Measurements from ENCODE around the gene OR2A1.
"Not testable (repeated sequence)": the region's sequence is repeated elsewhere in the genome, so short reads cannot be mapped to it uniquely, and the experiment has no call there.

The OR2A1 gene, protein sequence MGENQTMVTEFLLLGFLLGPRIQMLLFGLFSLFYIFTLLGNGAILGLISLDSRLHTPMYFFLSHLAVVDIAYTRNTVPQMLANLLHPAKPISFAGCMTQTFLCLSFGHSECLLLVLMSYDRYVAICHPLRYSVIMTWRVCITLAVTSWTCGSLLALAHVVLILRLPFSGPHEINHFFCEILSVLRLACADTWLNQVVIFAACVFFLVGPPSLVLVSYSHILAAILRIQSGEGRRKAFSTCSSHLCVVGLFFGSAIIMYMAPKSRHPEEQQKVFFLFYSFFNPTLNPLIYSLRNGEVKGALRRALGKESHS

DNA sequence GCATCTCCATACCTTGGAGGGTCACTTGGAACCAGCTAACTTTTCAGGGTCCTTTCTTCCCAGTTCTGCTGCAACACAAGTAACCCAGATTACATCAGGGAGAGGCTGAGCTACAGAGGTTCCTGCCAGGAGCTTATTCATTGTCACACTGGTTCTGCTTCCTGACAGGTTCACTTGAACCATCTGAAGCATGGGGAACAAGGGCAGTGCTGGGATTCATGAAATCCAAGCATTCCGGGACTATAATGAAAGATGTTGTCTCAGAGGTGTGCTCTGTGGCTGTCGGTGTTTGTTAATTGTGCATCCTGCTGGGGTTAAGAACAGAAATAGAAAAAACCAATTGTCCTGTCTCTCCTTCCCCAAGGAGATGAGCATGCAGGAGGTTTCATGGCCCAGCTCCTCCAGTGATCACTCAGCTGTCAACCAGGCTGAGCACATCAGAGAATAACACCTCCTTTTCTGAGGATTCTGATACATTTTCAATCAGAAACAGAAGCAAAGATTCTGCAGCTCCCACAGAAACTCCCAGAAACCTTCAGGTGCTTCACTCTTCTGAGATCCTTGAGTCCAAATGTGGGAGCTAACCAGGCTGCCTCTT is at the start of gene OR2A1:
OR2A1 (plus strand) TSS at position 548 of the 598 bp plus-strand sequence. CDS start 5,706 bp downstream, outside the sequence.
- DNase-seq (ENCODE audit: low read depth); H3K4me3 ChIP-seq (ENCODE audit: low read depth, low read length): not testable (repeated sequence)

DNA sequence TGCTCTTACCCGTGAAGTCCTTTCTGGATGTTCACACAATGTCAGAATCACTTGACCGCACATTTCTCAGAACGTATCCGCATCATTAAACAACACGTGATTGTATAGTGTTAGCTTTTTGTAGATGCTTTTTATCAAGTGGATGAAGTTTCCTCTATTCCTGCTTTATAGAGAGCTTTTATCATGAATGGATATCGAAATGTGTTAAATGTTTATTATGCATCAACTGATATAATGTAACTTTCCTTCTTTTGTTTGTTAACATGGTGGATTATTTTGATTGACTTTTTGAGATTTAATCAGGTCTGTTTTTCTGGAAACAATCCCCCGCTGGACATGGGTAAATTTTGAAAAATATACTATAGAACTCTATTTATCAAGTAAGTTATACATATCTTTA is 47.5 kb upstream of the OR2A1 start, which contains the start of gene OR2A7:
OR2A7 (minus strand) TSS at position 101 of the 400 bp plus-strand sequence. CDS start 5,164 bp downstream, outside the sequence.
- DNase-seq (ENCODE audit: low read depth); H3K4me3 ChIP-seq (ENCODE audit: low read depth, low read length): not testable (repeated sequence)

- DNase-seq (ENCODE audit: low read depth) = not testable (repeated sequence)
These were observed 43.0 kb upstream of the OR2A1 start, which contains the start of gene CTAGE8 for GRCh38 chr7:144269188-144269587. Gene CTAGE8, minus strand, starts transcription at chr7:144269288. Its CDS starts 38 bp downstream, at chr7:144269250.

GRCh38 chr7:144275281-144275680 is 36.9 kb upstream of the OR2A1 start:
- H3K4me3 ChIP-seq (ENCODE audit: low read depth, low read length); DNase-seq (ENCODE audit: low read depth): not testable (repeated sequence)

More at GRCh38 chr7:144269188-144269587, 43.0 kb upstream of the OR2A1 start, which contains the start of gene CTAGE8:
- H3K4me3 ChIP-seq (ENCODE audit: low read depth, low read length) = not testable (repeated sequence)

DNA sequence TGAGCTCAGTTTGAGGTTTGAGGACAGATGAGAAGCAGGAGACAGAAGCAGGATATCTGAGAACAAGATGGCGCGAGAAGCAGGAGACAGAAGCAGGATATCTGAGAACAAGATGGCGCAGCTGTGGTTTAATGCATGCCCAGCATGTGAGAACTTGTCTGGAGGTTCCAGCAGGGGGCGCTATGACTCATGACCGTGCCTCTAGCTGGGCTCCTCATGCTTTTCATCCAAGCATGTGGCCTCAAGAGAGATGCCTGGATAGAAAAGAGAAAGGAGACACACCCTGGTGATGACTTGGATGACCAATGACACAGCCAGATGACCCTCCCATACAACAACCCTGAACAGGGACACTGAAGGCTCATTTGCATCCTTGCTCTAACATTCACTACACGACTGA is 32.2 kb upstream of the OR2A1 start:
- not testable (repeated sequence) for DNase-seq (ENCODE audit: low read depth); H3K4me3 ChIP-seq (ENCODE audit: low read depth, low read length)

GRCh38 chr7:144281981-144282380 is 30.2 kb upstream of the OR2A1 start:
- not testable (repeated sequence) for DNase-seq (ENCODE audit: low read depth); H3K4me3 ChIP-seq (ENCODE audit: low read depth, low read length)

DNA sequence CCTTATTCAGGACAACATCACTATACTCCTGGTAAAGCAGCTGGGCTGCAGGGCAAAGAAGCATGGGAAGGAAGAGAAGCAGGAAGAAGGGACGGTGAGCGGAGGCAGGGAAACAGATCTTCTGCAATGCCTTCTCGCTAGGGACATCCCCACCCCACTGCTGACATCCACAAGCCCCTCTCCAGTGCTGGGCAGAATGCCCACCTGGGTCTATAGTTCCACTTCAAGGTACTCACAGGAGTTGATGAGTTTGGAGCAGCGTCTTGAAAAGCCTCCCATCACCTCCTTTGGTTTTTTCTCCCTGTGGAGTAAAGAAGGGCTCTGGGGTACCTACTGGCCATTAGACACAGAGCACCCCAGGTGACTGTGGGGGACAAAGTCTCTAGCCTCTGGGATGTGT is 29.7 kb upstream of the OR2A1 start:
- DNase-seq (ENCODE audit: low read depth) = not testable (repeated sequence)

DNA sequence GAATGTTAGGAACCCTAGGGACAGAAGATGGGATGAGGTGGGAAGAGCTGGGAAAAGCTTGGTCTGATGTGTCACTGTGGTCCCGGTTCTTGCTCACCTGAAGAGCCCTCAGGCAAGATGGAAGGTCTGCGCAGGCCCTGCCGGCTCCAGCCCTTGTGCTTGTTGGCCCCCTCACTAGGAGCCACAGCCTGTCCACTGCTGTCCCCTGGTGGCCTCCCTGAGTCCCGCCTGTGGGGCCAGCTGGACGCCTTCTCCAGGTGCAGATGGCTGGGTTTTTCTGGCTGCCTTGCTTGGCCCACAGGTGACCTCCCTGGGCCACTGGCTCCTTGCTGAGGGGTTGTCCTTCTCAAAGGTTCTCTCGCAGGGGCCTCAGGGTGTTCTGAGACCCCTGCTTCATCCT is 28.5 kb upstream of the OR2A1 start:
- not testable (repeated sequence) for DNase-seq (ENCODE audit: low read depth)

More for the DNA sequence above, 29.7 kb upstream of the OR2A1 start:
- not testable (repeated sequence) for H3K4me3 ChIP-seq (ENCODE audit: low read depth, low read length)

DNA sequence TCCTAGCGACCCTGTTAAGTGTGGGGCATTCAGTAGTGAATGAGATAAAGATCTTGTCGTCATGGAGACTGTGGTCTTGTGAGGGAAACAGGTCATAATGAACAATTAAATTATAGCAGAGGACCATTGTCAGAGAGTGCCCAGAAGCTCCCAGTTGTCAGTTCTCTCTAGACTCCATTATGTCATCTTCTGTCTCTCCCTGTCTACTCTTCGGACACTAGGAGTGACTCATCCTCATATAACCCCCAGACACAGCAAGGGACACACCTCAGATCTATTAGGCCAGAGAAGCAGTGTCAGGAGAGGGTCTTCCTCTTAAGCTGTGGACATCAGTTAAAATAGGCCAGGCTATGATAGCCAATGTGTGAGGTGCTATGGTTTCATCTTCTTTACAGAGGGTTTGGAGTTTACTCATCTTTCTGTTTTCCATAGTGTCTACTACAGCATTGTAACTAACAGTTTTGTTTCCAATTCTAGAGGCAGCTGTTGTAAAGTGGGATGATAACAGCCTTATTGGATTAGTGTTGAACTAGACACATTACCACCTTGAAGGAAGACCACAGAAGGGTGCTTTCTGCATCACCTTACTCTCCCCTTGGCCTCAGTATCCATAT is 24.9 kb upstream of the OR2A1 start:
- not testable (repeated sequence) for DNase-seq (ENCODE audit: low read depth); H3K4me3 ChIP-seq (ENCODE audit: low read depth, low read length)

More for the DNA sequence above, 28.5 kb upstream of the OR2A1 start:
- not testable (repeated sequence) for H3K4me3 ChIP-seq (ENCODE audit: low read depth, low read length)

- H3K4me3 ChIP-seq (ENCODE audit: low read depth, low read length); DNase-seq (ENCODE audit: low read depth): not testable (repeated sequence)
These were observed 20.6 kb upstream of the OR2A1 start for GRCh38 chr7:144291607-144292006.

DNA sequence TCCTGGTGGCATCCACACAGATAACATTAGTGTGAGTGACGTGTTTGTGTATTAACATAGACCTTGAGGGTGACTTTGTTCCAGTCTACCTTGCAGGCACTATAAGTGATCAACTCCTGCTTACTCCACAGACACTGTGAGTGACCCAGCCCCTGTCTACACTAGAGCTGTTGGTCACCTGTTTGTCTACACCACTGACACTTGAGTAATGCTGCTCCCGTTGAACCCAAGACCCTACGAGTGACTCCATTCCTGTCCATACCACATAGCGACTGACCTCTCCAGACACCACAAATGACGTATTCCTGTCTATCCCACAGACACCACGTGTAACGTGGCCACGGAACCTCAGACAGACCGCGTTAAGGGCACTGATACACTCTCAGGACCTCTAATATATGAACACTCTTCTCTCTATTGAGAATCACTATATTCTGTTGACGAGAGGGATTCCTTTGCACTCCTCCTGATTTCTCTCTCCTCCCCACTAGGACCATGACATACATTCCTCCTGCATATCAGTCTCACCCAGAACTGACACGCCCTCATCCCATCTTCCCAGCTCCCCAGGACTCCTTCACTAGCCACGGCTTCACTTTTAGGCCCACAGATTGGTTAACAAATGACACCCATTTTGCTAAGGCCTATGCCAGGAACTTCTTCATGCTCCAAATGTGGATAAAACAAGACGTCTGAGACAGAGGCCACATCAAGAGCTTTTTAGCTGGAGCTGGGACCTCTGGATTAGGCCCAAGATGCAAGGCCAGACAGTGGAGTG is 19.6 kb upstream of the OR2A1 start:
- not testable (repeated sequence) for H3K4me3 ChIP-seq (ENCODE audit: low read depth, low read length); DNase-seq (ENCODE audit: low read depth)

DNA sequence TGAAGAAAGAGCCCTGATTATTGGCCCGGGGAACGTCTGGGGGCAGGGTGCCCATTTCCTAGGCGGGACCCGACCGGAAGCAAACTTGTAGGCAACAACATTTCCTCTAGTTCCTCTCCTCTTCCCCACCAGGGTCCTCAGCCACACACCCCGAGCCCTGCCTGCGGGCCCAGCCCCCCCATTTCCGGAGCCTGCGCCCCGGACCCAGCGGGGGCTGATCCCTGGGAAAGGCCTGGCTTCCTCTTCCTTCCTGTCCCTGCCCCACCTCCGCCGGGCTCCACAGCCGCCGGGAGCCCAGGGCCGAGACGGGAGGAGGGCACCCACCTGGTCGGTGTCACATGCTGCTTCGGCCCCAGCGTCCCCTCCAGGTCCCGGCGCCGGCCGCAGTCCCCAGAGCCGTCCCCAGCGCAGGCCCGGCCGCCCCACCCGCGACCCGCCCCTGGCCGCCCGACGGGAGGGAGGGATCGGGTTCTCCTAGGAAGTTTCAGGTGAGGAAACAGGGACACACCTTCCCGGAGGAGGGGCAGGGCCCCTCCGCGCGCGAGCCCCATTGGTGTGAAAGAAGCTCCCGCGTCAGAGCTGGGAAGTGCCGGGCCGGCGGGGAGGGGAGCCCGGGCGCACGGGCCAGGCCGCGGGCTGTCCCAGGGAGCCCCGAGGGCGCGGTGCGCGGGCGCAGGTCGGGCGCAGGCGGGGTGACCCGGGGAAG is 18.3 kb upstream of the OR2A1 start:
- DNase-seq (ENCODE audit: low read depth); H3K4me3 ChIP-seq (ENCODE audit: low read depth, low read length): not testable (repeated sequence)

DNA sequence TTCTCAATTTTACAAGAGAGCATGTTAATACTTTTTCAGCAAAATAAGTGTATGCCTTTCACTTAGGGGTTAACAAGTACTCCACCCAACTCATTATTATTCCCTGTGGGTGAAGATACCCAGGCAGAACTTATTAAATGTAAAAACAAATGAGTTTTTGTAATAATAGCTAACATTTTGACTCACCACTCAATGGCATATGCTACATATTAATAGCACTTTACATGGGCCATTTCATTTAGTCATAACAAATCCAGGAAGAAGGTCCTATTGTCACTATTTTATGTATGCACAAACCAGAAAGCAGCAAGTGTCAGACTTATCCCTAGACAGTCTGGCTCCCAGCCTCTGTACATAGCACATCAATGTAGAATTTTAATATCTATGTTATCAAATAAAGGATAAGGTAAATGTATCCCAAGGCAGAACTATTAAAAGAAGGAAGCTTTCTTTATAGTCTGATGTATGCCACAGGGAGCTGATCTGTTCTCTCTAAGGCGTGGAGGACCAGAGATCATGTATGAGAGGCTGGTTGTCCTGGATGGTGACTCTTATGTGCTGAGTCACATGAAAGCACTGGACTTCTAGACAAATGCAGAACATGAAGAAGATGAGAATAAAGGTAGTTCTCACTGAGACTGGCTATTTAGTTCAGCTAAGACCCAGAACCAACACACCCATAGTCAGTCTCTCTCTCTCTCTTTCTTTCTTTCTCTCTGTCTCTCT is 9.5 kb upstream of the OR2A1 start:
- not testable (repeated sequence) for H3K4me3 ChIP-seq (ENCODE audit: low read depth, low read length); DNase-seq (ENCODE audit: low read depth)

GRCh38 chr7:144303607-144304006 is 8.6 kb upstream of the OR2A1 start:
- DNase-seq (ENCODE audit: low read depth); H3K4me3 ChIP-seq (ENCODE audit: low read depth, low read length): not testable (repeated sequence)

DNA sequence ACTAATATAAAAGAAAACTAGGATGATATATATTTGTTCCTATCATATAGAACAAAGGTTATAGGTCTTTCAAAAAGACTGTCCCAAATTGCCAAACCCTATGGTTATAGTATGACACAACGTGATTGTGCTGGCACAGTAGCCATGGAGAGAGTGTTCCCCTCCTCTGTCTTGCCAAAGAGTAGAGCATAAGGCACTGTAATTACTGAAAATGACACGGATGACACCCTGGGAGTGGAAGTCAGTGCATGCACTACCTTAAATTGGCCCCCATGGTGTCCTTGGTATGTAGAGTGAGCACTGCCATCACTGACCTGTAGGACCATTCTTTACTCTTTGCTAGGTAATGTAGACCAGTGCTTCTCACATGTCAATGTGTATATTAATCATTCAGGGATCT is 7.1 kb upstream of the OR2A1 start:
- not testable (repeated sequence) for DNase-seq (ENCODE audit: low read depth)

DNA sequence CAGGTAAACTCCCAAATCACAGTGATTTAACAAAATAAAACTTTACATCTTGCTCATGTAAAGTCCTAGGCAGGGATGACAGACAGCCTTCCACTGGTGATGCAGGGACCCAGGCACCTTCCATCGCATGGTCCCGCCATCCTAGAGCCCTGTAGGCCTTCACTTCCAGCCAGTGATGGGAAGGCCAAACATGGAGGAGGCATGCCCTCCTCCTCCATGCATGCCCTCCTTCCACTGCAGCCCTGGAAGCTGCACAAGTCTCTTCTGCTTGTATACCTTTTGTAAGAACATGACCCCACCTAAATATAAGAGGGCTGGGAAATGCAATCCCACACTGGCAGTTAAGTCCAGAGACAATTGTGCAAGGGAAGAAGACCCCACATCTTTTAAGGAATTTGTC is 2.5 kb upstream of the OR2A1 start:
- not testable (repeated sequence) for DNase-seq (ENCODE audit: low read depth); H3K4me3 ChIP-seq (ENCODE audit: low read depth, low read length)

More for the DNA sequence above, 7.1 kb upstream of the OR2A1 start:
- H3K4me3 ChIP-seq (ENCODE audit: low read depth, low read length) = not testable (repeated sequence)

GRCh38 chr7:144311218-144311617 is 1.0 kb upstream of the OR2A1 start:
- DNase-seq (ENCODE audit: low read depth); H3K4me3 ChIP-seq (ENCODE audit: low read depth, low read length): not testable (repeated sequence)

- not testable (repeated sequence) for DNase-seq (ENCODE audit: low read depth)
These were observed 5.3 kb downstream of the OR2A1 start for GRCh38 chr7:144317537-144317936.

More at GRCh38 chr7:144317537-144317936, 5.3 kb downstream of the OR2A1 start:
- H3K4me3 ChIP-seq (ENCODE audit: low read depth, low read length) = not testable (repeated sequence)

All from GM12865 (cell line).